HG02610 (cell line): ENCODE results near the gene NRP2.

ENCODE experiments used
- ATAC-seq: cut with Tn5 transposase; IDR thresholded peaks from one replicate; pipeline ENCODE4 v1.9.1; 2021; ENCODE audit warnings: mild to moderate bottlenecking, moderate library complexity; ENCODE audit not compliant: unreplicated experiment

Gene NRP2

GRCh38 chr2:205752924-205753323 lies 70.6 kb downstream of the NRP2 start:
- no peak for ATAC-seq

GRCh38 chr2:205754285-205754923 lies 72.1 kb downstream of the NRP2 start:
- no peak for ATAC-seq

GRCh38 chr2:205754924-205755321 lies 72.6 kb downstream of the NRP2 start:
- ATAC-seq, result no peak

- no peak for ATAC-seq
Measured at GRCh38 chr2:205755923-205756322, 73.6 kb downstream of the NRP2 start.

- ATAC-seq, result no peak
Measured at GRCh38 chr2:205757271-205757670, 75.0 kb downstream of the NRP2 start.

GRCh38 chr2:205758051-205758450 lies 75.8 kb downstream of the NRP2 start:
- no peak for ATAC-seq

GRCh38 chr2:205758500-205758899 lies 76.2 kb downstream of the NRP2 start:
- ATAC-seq, result no peak

GRCh38 chr2:205759257-205759656 lies 77.0 kb downstream of the NRP2 start:
- ATAC-seq, result no peak

GRCh38 chr2:205759732-205760131 lies 77.4 kb downstream of the NRP2 start:
- no peak for ATAC-seq

GRCh38 chr2:205760157-205760556 lies 77.9 kb downstream of the NRP2 start:
- ATAC-seq, result no peak

GRCh38 chr2:205761421-205761820 lies 79.1 kb downstream of the NRP2 start:
- ATAC-seq, result no peak

GRCh38 chr2:205762881-205763280 lies 80.6 kb downstream of the NRP2 start:
- ATAC-seq, result no peak

- peak; percentile 54 for ATAC-seq
Measured at GRCh38 chr2:205763708-205764211, 81.5 kb downstream of the NRP2 start.

GRCh38 chr2:205764270-205764746 lies 82.0 kb downstream of the NRP2 start:
- ATAC-seq, result no peak

- ATAC-seq, result no peak
Measured at GRCh38 chr2:205765151-205765550, 82.8 kb downstream of the NRP2 start.

- no peak for ATAC-seq
Measured at GRCh38 chr2:205766779-205767359, 84.6 kb downstream of the NRP2 start.

- no peak for ATAC-seq
Measured at GRCh38 chr2:205767617-205768016, 85.3 kb downstream of the NRP2 start.

GRCh38 chr2:205768341-205768740 lies 86.0 kb downstream of the NRP2 start:
- no peak for ATAC-seq

- no peak for ATAC-seq
Measured at GRCh38 chr2:205768815-205769494, 86.7 kb downstream of the NRP2 start.

- ATAC-seq, result no peak
Measured at GRCh38 chr2:205769495-205769850, 87.2 kb downstream of the NRP2 start.

GRCh38 chr2:205769879-205770278 lies 87.6 kb downstream of the NRP2 start:
- no peak for ATAC-seq

GRCh38 chr2:205770577-205770976 lies 88.3 kb downstream of the NRP2 start:
- ATAC-seq, result no peak
